NCI-H2227 treated with DMSO at 0.1 percent for 48 hours (cell line): Measurements from ENCODE around the gene DSCAML1.
A peak's percentile ranks its signal among the peaks of the same experiment; 100 is the strongest.
"Not testable (repeated sequence)": the region's sequence is repeated elsewhere in the genome, so short reads cannot be mapped to it uniquely, and the experiment has no call there.

Experiments
- DNase-seq: peaks from one replicate; lab custom pipeline; 2025; lab: John Stamatoyannopoulos, UW

The DSCAML1 gene

DNA sequence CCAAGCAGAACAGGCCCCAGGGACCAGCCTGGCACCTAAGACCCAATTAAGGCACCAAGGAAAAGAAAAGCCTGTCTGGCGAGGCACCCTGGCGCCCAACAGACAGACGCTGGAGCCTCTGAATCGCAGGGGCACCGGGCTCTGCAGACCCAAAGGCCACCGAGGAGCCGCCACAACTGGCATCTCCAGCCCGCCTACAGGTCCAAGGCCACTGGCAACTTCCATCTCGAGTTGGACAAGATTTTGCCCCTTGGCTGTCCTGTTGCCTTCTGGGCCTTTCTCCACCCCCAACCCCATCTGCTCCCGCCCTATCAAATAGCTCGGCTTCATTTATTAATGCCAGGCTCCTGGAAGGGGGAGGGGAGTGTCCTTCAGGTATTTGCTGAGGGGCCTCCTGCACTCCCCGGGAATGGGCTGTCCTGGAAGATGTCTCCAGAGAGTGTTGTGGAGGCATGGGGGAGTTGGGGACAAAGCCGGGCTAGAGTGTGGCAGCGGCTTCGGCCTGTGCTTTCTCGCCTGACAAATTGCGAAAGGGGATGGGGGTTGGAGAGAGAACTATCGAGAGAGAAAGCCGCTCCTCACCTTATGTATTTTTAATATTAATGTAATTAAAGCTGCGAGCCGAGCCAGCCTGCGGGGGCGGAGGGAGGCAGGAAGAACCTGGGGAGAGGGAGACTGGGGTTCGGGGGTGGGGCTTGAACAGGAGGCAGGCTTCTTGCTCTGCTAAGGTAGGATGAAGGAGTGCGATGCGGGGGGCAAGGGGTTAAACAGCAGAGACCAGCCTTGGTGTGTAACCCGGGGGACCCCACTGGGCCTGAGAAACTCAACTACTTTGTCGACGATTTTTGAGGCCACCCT lies 2.0 kb downstream of the DSCAML1 start:
- DNase-seq, result no peak

DNA sequence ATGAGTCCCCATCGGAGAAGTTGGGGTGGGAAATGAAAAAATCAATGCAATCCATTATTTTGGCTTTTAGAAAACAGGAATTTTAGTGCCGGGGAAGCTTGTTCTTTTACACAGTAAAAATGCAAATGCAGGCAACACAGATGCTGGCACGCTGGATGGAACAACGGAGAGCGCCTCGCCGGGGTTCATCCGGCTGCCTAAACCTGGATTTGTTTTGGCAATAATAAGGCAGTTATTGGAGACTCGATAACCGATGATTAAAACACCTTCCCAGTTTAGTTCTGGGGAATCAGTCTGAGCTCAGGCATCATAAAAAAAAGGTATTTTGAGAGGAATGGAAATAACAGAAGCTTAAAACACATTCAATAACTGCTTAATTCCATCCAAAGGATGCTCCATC lies 2.9 kb downstream of the DSCAML1 start:
- DNase-seq, result no peak

GRCh38 chr11:117793583-117793982 lies 3.4 kb downstream of the DSCAML1 start:
- no peak for DNase-seq

DNA sequence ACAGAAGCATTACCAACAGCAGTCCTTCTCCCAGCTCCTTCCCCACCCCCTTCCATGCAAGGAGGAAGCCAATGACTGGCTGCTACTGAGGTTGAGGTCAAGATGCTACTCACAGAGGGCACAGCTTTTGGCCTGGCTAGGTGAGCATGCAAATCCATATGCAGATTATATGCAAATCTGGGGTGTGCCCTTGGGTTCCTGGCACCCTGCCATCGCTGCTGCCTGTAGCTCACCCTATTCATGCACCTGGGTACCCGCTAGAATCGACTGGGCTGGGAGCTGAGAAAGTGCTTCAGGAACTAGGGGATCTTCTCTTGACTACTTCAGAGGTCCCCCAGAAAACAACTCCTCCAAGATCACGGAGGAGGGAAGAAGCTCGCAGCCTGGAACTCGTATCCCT lies 4.0 kb downstream of the DSCAML1 start:
- no peak for DNase-seq

- DNase-seq, result peak; percentile 42
Measured at GRCh38 chr11:117792241-117792640, 4.8 kb downstream of the DSCAML1 start.

- DNase-seq, result no peak
Measured at GRCh38 chr11:117790279-117790678, 6.7 kb downstream of the DSCAML1 start.

DNA sequence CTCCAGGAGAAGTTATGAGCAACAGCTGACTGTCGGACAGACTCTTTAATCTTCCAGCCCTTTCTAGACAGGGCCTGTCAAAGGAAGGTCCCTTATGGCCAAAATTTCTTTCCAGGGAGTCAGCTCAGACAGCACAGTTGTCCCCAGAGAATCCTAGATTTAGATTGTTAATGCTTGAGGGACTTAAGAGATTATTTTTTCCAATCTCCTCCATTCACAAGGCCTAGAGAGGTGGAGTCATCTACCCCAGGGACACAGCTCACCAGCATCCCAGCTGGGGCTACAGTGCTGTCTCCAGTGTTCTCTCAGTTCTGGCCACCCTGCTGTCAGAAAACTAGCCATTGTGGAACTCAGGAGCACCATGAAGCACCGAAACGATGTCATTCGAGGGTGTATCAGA lies 7.8 kb downstream of the DSCAML1 start:
- no peak for DNase-seq

GRCh38 chr11:117786135-117786870 lies 10.7 kb downstream of the DSCAML1 start:
- no peak for DNase-seq

- DNase-seq, result no peak
Measured at GRCh38 chr11:117782101-117782500, 14.9 kb downstream of the DSCAML1 start.

- DNase-seq, result no peak
Measured at GRCh38 chr11:117781627-117782026, 15.4 kb downstream of the DSCAML1 start.

DNA sequence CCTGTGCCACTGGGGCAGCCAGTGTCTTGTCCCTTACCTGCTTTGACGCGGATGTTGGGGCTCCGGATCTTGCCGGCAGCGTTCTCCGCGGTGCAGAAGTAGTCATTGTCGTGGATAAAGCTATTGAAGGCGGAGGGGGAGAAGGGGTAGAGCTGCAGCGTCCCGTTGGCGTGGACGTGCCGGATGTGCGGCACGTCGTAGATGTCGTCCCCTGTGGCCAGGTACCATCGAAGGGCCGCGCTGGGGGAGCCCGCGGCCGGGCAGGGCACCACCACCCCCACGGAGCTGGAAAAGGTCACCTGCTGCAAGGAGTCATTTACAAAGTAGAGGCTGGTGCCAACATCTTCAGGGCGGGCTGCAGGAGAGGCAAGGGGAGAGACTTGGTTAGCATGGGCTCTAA lies 16.6 kb downstream of the DSCAML1 start:
- no peak for DNase-seq

- DNase-seq, result no peak
Measured at GRCh38 chr11:117774553-117774952, 22.5 kb downstream of the DSCAML1 start.

DNA sequence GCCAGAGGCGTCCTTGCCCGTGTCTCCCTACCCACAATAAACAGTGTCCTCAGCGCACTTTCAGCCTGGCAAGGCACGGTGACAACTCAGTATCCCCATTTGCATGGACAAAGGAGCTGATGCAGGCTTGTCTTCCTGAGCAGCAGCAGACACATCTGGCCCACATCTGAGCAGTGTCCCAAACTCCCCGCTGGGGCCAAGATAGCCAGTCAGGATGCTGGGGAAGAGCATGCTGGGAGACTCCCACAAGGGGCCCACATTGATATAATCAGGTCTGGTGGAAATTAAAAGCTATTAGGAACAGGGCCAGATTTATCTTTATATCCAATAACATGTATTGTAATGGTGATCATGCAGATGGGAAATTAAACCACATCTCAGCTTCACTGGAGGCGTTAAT lies 24.7 kb downstream of the DSCAML1 start:
- no peak for DNase-seq

DNA sequence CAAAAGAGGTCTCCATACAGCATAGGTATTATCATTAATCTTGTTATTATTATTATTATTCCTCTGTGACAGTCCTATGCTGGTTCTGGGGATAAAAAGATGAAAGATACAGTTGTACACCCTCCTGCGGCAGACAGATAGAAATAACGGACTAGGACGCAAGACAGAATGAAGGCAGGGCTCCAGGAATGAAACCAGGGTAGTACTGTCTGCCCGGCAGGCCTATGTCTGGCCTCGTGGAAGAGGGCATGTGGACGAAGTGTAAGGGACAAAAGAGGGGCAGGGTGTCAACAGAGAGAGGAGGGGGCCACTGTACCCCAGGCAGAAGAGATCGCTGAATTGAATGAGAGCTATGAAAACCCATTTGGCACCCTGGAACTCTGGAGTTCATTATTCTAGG lies 25.2 kb downstream of the DSCAML1 start:
- DNase-seq, result no peak

GRCh38 chr11:117771197-117771596 lies 25.8 kb downstream of the DSCAML1 start:
- no peak for DNase-seq

- no peak for DNase-seq
Measured at GRCh38 chr11:117770061-117770460, 27.0 kb downstream of the DSCAML1 start.

GRCh38 chr11:117769533-117769932 lies 27.5 kb downstream of the DSCAML1 start:
- no peak for DNase-seq

- no peak for DNase-seq
Measured at GRCh38 chr11:117768506-117768905, 28.5 kb downstream of the DSCAML1 start.

- DNase-seq, result no peak
Measured at GRCh38 chr11:117767071-117767470, 29.9 kb downstream of the DSCAML1 start.

- no peak for DNase-seq
Measured at GRCh38 chr11:117766576-117766975, 30.4 kb downstream of the DSCAML1 start.

- DNase-seq, result no peak
Measured at GRCh38 chr11:117766026-117766425, 31.0 kb downstream of the DSCAML1 start.

- no peak for DNase-seq
Measured at GRCh38 chr11:117765068-117765467, 31.9 kb downstream of the DSCAML1 start.

- DNase-seq, result not testable (repeated sequence)
Measured at GRCh38 chr11:117763465-117763864, 33.6 kb downstream of the DSCAML1 start.
